Ammon's horn (tissue), 1 donor: ENCODE results near the gene APLF.
"Not testable (repeated sequence)": the region's sequence is repeated elsewhere in the genome, so short reads cannot be mapped to it uniquely, and the experiment has no call there.

Experiments used
- DNase-seq: peaks from one replicate; pipeline ENCODE4 v3.0.0-alpha.2; 2016; ENCODE audit warnings: low spot score

The APLF gene

GRCh38 chr2:68579689-68580088, 112.3 kb downstream of the APLF start:
- DNase-seq = no peak

DNA sequence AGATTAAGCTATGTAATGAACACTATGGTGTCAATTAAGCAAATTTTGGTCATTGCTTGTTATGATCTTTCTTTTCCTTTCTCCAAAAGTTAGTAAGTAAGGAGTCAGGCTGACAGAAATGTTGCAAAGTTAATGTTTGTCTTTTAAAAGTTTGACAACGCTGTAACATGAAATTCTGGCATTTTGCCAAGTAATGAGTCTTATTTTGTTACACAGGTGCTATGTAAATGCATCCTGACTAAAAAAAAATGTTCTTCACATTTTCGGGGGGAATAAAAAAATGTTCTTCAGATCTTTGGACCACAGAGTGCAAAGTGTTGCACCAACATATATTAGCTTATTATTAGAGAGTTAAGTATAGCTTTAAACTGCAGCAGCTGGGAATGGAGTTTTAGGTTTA, 121.2 kb downstream of the APLF start:
- DNase-seq = no peak

DNA sequence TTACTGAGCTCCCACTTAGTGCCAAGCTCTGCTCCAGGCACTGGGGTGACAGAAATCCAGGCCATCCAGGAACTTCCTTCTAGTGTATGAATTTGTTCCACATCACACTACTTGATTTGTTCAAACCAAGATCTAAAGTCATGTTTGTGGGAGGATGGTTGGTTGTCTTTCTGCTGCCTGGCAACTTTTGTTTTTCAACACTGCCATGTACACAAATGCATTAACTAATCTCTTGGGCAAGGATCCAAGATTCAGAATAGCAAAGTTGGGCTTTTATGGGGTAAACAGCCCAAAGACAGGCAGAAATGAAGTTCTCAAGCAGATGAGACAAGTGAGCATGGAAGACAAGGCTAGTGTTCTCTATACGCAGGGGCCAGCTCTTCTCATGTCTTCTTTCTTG, 122.6 kb downstream of the APLF start:
- DNase-seq = no peak

- DNase-seq = no peak
These were observed 123.3 kb downstream of the APLF start for GRCh38 chr2:68590702-68591101.

- DNase-seq = no peak
These were observed 123.8 kb downstream of the APLF start for GRCh38 chr2:68591225-68591624.

GRCh38 chr2:68594041-68594440, 126.7 kb downstream of the APLF start:
- no peak for DNase-seq

DNA sequence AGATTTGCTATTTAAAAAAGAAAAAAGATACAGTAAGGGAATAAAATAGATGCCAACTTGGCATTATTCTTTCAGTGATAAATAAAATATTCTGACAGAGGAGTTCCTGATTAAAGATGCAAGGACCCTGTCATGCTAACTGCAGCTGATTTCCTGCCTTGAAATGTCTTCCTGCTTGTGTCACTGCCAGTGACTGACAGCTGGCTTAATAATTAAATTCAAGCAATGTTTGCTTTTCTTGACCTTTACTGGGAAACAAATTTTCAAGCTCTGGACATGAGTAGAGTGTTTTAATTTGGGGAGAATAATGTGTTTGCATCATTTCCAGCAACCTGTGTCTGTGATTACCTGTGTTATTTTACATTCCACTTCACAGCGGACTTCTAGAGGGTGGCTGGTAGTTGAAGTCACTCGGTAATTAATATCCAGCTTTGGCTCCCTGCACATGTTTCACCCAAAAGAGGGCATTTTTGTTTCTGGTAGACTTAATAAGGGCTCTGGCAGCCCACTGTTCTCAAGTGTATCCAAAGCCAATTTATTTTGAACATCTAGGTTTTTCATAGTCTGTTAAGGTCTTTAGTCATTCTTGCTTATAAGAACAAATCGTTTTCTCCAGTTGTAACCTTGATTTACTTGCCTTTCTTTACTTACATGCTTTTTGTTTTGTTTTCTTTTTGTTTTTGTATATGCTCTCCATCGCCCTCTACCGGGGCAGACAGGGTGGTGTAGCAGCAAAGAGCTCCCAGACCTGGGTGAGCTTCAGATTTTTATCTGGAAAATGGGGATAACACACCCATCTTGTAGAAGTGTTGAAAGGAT, 127.5 kb downstream of the APLF start:
- peak; percentile 9 for DNase-seq

DNA sequence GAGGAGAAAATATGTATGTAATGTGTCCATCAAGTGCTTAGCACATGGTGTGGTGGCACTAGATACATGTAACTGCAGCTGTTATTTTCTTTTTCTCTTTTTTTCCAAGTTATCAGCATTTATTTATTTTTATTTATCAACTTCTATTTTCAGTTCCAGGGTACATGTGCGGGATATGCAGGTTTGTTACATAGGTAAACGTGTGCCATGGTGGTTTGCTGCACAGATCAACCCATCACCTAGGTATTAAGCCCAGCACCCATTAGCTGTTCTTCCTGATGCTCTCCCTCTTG, 128.1 kb downstream of the APLF start:
- DNase-seq = not testable (repeated sequence)

- DNase-seq = not testable (repeated sequence)
These were observed 133.1 kb downstream of the APLF start for GRCh38 chr2:68600495-68600894.

DNA sequence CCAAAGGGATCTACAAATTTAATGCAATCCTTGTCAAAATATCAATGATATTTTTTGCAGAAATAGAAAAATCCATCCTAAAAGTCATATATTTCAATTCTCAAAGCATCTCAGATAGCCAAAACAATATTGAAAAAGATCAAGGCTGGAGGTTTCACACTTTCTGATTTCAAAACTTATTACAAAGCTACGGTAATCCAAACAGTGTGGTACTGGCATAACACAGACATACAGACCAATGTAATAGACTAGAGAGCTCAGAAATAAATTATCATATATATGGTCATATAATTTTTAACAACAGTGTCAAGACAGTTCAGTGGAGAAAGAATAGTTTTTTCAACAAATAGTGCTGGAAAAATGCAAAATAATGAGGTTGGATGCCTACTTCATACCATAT, 135.7 kb downstream of the APLF start:
- no peak for DNase-seq

- DNase-seq = no peak
These were observed 136.7 kb downstream of the APLF start for GRCh38 chr2:68604077-68604476.

GRCh38 chr2:68605939-68606338, 138.6 kb downstream of the APLF start:
- DNase-seq = no peak

- DNase-seq = no peak
These were observed 139.4 kb downstream of the APLF start for GRCh38 chr2:68606759-68607158.

- no peak for DNase-seq
These were observed 140.5 kb downstream of the APLF start for GRCh38 chr2:68607837-68608236.

DNA sequence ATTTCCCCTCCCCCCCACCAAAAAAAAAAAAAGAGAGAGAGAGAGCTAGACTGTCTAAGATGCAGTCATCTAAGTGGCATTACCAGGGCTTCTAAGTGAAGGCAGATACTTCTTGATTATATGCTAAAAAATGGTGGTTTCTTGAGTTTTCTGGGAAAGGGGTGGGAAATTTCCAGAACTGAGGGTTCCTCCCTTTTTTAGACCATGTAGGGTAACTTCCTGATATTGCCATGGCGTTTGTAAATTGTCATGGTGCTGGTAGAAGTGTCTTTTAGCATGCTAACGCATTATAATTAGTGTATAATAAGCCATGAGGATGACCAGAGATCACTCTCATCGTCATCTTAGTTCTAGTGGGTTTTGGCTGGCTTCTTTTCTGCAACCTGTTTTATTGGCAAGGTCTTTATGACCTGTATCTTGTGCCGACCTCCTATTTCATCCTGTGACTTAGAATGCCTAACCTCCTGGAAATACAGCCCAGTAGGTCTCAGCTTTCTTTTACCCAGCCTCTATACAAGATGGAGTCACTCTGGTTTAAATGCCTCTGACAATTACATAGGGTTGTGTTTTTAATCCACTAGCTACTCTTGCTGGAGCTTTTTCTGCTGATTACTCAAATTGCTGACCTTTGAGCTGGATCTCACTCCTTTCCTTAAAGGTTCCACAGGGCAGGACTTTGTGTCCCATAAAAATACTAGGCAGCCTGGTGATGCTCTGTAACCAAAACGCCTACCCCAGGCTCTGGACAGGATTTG, 145.6 kb downstream of the APLF start:
- no peak for DNase-seq

GRCh38 chr2:68620772-68621171, 153.4 kb downstream of the APLF start:
- no peak for DNase-seq

- DNase-seq = no peak
These were observed 156.4 kb downstream of the APLF start for GRCh38 chr2:68623820-68624219.

DNA sequence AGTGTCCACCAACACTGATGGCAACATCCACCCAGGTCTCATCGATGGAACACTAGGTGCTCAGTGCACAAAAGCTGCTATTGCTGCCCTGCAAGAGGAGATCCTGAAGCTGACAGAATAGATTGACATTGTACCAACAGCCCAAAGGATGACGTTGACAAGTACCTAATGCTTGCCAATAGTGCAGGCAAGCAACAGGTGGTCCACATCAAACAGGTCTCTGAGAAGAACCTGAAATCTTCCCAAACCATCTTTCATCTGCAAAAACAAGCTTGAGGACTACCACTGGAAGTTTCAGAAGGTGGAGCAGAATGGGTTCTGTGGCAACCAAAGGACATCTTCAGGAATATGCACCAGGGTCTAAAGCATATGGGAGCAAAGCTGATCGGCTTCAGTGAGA, 160.2 kb downstream of the APLF start:
- DNase-seq = no peak
